Raji (cell line): ENCODE data around the gene NTHL1.

ENCODE experiments used
- POLR2A ChIP-seq: IDR thresholded peaks from 2 replicates; pipeline ENCODE4 v1.6.1; 2011; ENCODE audit warnings: low read depth, low read length, control low read depth; ENCODE audit not compliant: insufficient read depth

NTHL1 gene

DNA sequence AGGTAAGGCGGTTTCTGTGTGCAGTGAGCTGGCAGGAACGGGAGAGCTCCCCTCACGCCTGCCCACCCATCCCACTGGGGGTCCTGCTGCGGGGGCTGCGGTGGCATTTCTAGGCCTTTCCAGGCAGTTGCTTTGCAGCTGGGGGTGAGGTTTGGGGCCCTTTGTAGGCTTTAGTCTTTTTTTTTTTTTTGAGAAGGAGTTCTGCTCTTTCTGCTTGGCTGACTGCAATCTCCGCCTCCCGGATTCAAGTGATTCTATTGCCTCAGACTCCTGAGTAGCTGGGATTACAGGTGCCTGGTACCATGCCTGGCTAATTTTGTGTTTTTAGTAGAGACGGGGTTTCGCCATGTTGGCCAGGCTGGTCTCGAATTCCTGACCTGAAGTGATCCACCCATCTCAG is 11.2 kb upstream of the NTHL1 start:
- no peak for TF ChIP-seq POLR2A

DNA sequence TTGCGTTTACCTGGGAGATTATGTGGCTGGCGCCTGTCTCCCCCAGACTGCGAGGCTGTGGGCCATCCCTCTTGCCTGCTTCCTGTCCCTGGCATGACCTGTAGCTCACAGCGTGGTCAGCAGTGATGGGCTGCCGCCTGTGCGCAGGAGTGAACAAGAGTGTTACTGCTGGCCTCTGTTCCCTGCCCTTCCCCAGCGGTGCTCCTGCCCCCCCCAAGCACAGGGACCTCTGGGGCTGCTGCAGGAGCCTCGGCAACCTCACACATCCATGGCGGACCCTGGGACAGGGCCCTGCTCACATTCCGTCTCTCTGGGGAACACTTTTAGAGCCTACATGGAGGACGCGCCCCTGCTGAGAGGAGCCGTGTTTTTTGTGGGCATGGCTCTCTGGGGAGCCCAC is 10.8 kb upstream of the NTHL1 start:
- no peak for TF ChIP-seq POLR2A

DNA sequence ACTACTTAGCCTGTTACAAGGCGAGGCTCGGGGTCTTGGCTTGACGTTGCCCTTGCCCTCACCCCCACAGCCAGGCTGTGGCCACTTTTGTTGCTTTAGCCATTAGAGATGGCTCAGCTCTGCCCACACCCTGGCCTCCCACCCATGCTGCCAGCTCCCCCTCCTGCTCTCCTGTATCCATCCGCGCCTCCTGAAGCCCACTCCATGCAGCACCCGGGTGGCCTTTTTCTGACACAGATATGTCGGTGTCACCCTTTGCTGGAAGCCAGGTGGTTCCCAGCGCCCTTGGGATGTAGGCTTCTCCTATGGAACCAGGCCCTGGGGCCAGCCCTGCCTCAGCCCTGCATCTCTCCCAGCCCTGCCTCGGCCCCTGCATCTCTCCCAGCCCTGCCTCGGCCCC is 9.8 kb upstream of the NTHL1 start:
- no peak for TF ChIP-seq POLR2A

DNA sequence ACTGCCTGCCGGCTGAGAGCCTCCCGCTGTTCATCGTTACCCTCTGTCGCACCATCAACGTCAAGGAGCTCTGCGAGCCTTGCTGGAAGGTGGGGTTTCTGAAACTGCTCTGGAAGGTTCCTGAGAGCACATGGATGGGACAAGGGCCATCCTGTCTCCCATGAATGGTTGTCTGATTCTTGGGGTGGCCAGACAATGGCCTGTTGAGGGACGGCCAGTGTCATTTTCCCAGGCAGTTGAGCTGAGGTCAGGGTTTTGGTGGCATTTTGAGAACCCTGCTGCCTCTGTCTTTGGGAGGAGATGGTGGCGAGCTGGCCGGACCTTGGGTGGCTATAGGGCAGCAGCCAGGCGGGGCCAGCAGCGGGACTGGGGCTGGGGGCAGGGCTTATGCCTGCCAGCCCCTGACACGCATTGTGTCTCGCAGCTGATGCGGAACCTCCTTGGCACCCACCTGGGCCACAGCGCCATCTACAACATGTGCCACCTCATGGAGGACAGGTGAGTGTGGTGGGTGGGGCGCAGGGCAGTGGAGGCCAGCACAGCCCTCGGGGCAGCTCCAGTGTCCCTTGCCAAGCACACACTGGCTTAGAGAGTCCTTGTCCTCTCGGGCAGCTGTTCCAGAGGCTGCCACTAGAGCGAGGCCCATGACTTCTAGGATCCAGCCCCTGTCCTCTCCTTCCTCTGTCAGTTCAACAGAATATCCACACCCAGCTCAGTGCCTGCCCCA is 9.2 kb upstream of the NTHL1 start:
- no peak for TF ChIP-seq POLR2A

- TF ChIP-seq POLR2A = no peak
Measured at GRCh38 chr16:2056077-2056476, 8.4 kb upstream of the NTHL1 start.

DNA sequence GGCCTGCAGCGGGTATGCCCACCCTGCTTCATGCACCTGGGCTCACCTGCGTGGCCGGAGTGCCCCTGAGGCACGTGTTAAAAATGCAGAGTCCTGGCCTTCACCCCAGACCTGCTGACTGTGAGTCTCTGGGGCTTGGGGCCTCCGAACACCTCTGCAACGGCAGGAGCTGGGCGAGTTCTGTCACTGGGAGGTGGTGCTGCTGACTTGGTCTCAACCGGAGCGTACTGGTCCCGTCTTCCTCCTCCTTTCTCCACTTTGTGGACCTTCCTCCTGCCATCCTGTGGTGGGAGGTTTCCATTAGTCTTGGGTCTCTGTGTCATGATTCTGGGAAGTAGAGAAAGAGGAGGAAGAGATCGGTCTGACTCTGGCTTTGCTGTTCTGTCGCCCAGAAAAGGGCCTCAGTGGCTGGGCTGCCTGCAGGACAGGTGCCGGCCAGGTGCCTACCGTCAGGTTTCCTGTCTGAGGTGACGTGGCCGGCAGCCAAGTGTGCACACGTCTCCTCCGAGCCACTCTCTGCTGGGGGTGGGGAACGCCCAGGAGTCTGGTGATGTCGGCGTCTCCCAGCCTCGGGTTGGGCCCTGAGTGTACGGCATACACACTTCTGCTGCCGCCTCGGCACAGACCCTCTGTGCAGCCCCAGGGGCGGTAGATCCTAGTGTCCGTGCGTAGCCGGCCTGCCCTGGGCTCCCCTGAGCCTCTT is 7.1 kb upstream of the NTHL1 start:
- no peak for TF ChIP-seq POLR2A

- TF ChIP-seq POLR2A = no peak
Measured at GRCh38 chr16:2053897-2054296, 6.3 kb upstream of the NTHL1 start.

DNA sequence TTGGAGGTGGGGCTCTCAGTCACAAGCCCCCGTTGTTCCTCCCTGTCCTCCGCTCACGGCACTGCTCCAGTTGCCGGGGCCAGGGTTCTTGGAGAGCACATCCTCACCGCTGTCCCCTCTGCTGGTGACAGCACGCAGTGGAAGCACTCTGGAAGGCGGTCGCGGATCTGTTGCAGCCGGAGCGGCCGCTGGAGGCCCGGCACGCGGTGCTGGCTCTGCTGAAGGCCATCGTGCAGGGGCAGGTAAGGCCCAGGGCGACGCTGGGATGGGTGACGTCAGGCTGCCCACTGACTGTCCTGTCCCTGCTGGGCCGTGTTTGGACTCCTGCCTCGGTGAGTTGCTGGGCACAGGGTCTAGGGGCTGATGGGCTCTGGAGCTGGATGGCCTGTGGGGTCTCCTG is 5.6 kb upstream of the NTHL1 start:
- TF ChIP-seq POLR2A = no peak

- TF ChIP-seq POLR2A = no peak
Measured at GRCh38 chr16:2048116-2048543, 496 bp upstream of the NTHL1 start.

DNA sequence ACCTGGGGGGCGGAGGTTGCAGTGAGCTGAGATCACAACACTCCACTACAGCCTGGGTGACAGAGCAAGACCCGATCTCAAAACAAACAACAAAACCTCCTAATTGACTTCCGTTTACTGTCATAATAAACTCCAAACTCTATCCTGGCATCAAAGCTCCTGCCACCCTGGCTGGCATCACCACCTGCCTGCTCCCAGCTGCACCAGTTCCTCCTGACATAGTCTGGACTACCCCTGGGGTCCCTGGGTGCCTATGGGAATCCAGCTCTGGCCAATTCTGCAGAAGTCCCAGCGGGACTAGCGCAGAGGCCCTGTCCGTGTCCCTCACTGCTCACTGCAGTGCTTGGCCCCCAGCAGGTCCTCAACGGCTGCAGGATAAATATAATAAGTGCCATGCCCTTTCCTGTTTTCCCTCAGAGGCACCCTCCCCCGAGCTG is 723 bp downstream of the NTHL1 start:
- TF ChIP-seq POLR2A = no peak

DNA sequence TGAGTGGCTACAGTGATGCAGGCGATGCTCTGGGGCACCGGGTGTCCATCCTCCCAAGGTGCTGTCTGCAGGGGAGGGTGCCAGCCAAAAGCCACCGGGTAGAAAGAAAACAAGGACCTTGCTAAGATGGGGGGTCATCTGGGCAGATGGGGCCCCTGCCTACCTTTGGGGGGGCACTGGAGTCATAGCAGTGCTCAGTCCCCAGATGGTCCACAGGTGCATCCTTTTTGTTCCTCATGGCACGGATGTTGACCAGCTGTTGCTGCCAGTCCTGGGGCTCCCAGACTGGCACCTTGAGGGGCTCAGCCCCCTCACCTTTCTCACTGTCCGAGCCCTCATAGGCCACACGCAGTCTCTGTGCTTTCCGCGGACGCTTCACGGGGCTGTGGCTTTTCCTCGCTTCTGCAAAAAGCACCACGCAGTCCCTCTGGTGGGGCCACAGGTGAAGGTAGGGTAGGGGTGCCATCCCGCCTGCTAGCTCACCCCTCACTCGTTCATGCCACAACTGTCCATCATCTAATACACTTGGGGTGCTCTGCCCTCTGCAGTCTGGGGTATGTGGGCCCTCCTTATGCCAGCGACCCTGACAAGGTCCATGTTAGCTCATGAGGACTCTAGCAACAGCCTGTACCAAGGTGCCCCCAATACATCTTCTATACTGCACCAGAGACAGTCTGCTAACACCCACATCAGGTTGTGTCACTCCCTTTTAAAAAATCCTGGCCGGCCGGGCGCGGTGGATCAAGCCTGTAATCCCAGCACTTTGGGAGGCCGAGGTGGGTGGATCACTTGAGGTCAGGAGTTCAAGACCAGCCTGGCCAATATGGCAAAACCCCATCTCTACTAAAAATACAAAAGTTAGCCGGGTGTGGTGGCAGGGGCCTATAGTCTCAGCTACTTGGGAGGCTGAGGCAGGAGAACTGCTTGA is 1.4 kb downstream of the NTHL1 start:
- no peak for TF ChIP-seq POLR2A

- TF ChIP-seq POLR2A = no peak
Measured at GRCh38 chr16:2044541-2044940, 3.1 kb downstream of the NTHL1 start.

DNA sequence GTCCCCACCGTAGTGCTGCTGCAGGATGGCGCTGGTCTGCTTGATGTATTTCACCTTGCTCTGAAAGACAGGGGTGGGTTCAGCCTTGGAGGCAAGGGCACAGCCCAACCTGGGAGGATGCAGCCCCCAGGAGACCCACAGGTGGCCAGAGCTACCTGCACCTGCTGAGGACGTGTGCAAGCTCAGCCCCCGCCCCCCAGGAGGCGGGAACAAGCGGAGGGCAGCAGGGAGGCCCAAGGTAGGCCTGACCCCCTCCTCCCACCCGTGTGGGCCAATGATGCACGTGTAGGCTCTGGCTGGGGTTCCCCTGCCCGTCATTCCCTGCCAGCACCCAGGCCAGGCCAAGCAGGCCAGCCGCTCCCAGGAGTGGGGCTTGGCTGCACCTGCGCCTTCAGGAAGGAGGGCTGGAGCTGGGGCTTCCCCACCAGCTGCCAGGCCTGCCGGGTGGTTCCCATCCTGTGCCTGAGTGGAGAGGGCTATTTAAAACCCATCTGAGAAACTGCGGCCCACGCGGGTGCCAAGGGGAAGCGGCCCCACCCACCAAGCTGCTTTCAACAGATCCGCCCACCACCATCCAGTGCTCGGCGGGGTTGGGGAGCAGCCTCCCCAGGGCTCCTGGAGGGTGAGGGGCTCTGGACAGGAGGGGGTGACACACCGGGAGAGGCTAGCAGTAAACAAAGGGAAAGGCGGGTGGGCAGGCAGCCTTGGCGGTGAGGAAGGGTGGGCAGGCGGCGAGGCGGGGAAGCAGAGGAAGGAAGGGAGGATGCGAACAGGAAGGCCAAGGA is 3.8 kb downstream of the NTHL1 start:
- TF ChIP-seq POLR2A = no peak

DNA sequence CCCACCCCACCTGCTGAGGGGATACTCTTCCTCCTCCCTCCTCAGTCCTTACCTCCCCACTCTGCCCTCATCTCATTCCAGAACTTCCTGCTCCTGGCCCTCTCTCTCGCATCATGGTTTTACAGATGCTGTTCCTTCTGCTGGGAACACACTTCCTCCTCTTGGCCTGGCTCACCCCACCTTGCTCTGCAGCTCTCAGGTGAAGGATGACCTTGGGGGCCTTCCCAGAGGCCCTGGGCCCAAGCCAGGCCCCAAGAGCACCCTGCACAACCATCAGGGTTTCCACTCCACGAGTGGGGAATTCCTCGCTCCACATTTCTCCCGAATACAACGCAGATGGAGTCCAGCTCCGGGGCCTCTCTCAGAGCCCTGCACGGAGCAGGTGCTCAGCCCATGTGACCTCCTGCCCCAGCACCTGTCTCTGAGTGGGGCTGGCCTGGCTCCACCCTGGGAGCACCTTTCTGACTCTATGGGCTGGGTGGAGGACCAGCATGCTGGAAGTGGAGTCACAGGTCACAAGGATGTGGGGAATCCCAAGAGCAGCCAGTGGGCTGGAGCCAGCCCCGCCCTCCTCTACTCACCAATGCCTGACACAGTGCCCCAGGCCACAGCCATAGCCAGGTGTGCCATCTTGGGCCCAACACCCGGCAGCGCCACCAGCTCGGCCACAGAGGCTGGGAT is 4.5 kb downstream of the NTHL1 start:
- TF ChIP-seq POLR2A = no peak
